Germinal center (tissue), 1 donor: ENCODE measurements around the gene VPS9D1.
A peak's percentile ranks its signal among the peaks of the same experiment; 100 is the strongest.
"Not testable (repeated sequence)": the region's sequence is repeated elsewhere in the genome, so short reads cannot be mapped to it uniquely, and the experiment has no call there.

Experiments used
- DNase-seq: peaks from one replicate; pipeline ENCODE4 v3.0.0; 2012; ENCODE audit warnings: mixed read lengths, low spot score

Gene VPS9D1

DNA sequence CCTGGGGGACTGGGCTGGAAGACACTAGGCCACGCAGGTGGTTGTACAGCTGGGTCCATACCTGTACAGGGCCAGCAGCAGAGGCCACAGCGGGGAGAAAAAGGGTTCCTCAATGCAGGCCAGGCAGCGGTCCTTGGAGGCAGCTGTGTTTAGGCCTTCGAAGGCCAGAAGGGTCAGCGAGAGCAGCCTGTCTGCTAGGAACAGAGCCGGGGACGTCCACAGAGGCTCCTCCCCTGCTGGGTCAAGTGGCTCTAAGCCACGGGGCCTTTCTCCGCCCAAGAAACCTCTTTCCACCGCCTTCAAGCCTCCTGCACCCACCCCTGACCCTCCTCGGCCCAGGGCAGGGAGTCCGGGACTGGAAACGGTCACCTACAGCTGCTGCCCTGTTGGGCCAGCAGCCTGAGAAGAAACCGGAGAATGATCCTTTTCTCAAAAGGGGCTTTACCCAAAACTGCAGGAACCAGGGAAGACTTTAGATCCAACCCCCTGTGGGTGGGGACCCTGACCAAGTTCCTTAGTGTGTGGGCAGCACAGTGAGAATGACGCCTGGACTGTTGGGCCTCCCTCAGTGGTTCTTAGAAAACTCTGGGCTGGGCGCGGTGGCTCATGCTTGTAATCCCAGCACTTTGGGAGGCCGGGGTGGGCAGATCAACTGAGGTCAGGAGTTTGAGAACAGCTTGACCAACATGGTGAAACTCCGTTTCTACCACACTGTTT, 10.8 kb downstream of the VPS9D1 start:
- DNase-seq, result no peak

DNA sequence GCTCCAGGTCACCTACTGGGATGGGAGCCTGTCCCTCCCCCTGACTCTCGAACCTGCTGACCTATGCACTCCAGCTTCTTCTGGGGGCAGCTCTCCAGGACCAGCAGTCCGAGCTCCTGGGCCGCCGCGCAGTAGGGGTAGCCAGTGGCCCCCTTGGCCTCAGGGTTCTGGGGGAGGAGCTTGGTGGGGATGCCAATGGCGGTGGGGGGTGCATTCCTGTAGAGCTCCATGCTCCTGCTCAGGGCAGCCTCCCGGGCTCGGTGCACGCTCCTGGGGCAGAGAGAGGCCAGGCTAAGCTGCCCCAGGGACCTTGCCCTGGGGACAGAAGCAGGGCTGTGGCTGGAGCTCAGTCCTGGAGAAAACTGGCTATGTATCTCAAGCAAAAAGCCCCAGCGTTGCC, 11.5 kb downstream of the VPS9D1 start:
- DNase-seq, result no peak

- DNase-seq, result no peak
Measured at GRCh38 chr16:89708481-89708931, 12.2 kb downstream of the VPS9D1 start.

GRCh38 chr16:89707695-89708094, 13.0 kb downstream of the VPS9D1 start:
- DNase-seq, result no peak

GRCh38 chr16:89706518-89707260, 14.0 kb downstream of the VPS9D1 start:
- DNase-seq, result no peak

GRCh38 chr16:89705006-89705405, 15.7 kb downstream of the VPS9D1 start:
- no peak for DNase-seq

DNA sequence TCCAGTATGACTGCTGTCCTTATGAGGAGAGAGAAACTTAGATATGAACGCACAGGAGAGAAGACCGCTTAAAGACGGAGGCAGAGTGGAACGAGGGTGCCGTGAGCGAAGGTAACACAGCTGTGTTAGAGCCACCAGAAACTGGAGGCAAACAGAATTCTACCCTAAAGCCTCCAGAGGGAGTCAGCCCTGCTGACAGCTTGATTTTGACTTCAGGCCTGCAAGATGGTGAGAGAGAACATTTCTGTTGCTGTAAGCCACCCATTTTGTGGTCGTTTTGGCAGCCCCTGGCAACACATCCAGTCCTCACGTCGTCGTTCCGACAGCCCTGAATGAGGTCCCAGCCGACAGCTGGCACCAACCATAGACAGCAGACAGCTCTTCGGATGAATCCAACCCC, 16.4 kb downstream of the VPS9D1 start:
- DNase-seq, result no peak

DNA sequence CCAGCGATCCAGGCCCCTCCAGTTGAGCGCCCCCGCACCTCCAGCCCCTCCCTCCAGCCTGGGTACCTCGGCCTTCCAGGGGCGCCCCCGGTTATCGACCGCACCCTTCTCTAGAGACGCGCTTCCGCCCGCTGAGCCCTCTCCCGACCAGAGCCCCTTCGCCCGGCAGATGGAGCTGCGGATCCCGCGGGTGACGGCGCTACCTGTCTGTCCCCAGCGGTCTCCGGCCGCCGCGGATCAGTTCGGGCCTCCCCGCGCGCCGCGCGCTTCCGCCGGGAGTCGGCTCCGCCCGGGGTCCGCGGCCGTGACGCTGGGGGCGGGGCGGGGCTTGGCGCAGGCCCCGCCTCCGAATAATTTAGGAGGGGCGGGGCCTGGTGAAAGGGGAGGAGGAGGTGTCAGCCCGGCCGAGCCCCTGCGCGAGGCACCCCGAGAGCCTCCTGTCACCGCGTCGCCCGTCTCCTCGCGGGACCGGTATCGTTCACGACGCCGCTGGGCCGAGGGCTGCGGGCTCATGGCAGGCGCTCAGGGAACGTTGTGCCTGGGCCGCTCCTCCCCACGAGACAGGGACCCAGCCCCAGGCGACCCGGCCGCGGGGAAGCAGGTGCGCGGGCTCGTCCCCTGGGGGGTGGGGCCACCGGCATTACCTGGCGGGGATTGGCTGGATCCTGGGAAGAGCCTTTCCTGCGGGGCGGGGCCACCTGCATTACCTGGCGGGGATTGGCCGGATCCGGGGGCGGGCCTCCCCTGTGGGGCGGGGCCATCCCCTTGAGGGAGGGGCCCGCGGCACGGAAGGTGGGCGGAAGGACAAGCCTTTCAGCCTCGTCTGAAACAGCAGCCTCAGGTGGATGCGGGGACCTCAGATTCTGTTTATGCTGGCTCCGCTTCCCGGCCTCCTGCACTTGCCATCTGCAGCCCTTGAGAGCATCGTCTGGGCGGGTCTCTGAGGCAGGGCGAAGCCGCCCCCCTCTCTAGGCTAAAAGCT, 19.0 kb downstream of the VPS9D1 start, which contains the start of gene SPATA2L:
SPATA2L (minus strand) TSS at position 281 of the 982 bp plus-strand sequence. CDS start 473 bp downstream, outside the sequence.
- DNase-seq, result peak; percentile 98

- DNase-seq, result peak; percentile 59
Measured at GRCh38 chr16:89700649-89701424, 19.9 kb downstream of the VPS9D1 start.

- DNase-seq, result peak; percentile 91
Measured at GRCh38 chr16:89700100-89700648, 20.5 kb downstream of the VPS9D1 start.

DNA sequence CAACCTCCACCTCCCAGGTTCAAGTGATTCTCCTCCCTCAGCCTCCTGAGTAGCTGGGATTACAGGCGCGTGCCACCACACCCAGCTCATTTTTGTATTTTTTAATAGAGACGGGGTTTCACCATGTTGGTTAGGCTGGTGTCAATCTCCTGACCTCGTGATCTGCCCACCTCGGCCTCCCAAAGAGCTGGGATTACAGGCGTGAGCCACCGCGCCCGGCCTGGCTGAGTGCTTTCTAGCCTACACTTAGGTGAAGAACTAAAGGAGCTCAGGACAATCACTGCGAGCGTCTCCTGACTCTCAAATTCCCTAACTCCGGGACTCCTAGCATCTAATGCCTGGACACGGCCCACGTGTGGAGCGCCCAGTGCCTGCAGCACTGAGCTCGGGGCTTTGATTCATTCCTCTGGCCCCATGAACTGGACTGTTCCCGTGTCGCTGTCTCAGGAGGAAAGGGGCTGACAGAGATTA, 21.0 kb downstream of the VPS9D1 start:
- DNase-seq, result not testable (repeated sequence)

- not testable (repeated sequence) for DNase-seq
Measured at GRCh38 chr16:89698717-89699116, 22.0 kb downstream of the VPS9D1 start.

DNA sequence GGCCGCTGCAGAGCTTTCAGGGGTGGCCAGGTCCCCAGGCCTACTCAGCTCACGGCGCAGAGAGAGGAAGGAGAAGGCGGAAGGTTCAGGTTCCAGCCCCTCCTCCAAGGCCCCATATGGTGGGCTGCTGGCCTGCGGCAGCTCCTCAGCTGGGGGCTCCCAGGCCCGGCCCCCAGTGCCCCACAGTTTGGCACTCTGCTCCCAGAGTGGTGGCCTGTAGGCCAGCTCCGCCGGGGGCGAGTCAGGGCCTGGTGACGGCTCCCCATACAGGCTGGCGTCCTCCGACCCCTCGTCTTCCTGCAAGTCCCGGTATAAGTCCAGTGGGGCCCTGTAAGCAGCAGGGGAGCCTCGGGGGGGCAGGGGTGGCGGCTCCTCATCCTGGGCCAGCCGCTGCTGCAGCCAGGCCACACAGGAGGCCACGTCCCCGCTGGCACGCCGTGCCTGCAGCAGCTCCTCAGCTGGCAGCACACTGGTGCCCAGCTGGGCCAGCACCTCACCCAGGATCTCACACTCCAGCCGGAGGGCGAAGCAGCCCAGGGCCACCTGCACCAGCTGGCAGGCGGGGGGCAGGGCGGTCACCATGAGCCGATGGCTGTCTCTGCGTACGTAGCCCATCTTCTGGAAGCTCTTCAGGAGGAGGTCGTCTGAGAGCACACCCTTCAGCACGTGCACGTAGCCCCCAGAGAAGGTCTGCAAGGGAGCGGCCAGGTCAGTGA, 22.9 kb downstream of the VPS9D1 start:
- no peak for DNase-seq

GRCh38 chr16:89697161-89697615, 23.5 kb downstream of the VPS9D1 start:
- no peak for DNase-seq

GRCh38 chr16:89696670-89697128, 24.0 kb downstream of the VPS9D1 start:
- DNase-seq, result no peak

GRCh38 chr16:89695875-89696669, 24.6 kb downstream of the VPS9D1 start:
- no peak for DNase-seq

DNA sequence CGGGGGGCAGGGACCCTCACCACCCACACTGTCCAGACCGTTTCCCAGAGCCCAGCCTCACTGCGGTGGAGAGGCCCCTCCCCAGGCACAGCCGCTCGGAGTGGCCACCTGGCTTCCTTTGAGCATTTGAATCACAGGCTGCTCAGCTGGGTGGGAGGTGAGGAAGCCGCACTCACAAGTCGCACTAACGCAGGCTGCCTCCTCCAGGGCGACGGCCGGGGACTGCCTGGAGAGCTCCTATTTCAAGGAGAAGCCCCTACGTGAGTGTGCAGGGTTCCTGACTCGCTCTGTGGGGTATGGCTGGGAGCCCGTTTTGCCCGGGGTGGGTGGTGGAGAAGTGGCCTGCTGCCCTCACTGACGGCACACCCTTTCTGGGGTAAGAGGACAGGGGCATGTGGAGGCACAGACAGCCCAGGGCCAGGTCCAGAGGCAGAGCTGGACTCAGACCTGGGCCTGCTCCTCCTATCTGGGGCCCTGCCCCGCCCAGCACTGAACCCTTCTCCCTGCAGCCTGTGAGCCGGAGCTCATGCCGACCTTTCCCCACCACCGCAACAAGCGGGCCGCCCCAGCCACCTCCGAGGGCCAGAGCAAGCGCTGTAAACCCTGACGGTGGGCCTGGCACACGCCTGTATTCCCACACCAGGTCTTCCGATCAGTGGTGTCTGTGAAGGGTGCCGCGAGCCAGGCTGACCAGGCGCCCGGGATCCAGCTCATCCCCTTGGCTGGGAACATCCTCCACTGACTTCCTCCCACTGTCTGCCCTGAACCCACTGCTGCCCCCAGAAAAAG, 25.4 kb downstream of the VPS9D1 start:
- DNase-seq, result no peak

DNA sequence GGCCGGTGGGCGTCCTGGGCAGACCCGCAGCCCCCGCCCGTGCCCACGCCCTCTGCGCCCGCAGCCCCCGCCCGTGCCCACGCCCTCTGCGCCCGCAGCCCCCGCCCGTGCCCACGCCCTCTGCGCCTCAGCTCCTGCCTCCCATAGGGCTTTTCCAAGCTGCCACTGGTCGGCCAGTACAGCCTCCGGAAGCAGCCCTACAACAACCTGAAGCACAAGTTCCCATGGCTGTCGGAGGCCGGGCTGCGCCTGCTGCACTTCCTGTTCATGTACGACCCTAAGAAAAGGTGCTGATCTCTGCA, 26.0 kb downstream of the VPS9D1 start:
- not testable (repeated sequence) for DNase-seq
